Measurements from ENCODE around the gene KCNT1.

DNA sequence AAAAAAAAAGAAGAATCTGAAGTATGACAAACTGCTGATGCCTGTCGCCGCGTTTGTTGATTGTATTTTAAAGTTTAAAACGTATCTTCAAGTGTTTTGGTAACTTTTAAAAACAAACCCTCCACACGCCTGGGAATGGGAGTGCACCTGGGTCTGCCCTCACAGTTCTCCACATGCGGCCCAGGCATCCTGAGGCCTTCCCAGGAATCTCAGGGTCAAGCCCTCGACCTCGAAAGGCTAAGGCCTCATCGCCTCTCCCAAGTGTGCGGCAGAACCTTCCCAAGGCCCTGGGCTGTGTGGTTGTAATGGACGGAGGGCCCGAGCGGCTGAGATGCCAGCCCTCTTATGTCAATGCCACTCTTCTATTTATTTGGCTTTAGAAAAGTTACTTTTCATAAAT lies 111.0 kb downstream of the KCNT1 start:
- TF ChIP-seq EZH2phosphoT487 (IDR thresholded peaks at IDR 0.05; ENCODE audit: low read depth): no peak
- TF ChIP-seq, protein P1, sequence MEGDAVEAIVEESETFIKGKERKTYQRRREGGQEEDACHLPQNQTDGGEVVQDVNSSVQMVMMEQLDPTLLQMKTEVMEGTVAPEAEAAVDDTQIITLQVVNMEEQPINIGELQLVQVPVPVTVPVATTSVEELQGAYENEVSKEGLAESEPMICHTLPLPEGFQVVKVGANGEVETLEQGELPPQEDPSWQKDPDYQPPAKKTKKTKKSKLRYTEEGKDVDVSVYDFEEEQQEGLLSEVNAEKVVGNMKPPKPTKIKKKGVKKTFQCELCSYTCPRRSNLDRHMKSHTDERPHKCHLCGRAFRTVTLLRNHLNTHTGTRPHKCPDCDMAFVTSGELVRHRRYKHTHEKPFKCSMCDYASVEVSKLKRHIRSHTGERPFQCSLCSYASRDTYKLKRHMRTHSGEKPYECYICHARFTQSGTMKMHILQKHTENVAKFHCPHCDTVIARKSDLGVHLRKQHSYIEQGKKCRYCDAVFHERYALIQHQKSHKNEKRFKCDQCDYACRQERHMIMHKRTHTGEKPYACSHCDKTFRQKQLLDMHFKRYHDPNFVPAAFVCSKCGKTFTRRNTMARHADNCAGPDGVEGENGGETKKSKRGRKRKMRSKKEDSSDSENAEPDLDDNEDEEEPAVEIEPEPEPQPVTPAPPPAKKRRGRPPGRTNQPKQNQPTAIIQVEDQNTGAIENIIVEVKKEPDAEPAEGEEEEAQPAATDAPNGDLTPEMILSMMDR (IDR thresholded peaks at IDR 0.05; ENCODE audit: low read depth, low read length): no peak

Data from OCI-LY3 (cell line).